HUES6 (cell line): ENCODE data around the gene SFRP4.

Source experiments
- H3K27ac ChIP-seq: 2 replicates; pipeline ENCODE4 v1.7.0; 2013; ENCODE audit warnings: low read depth, mild to moderate bottlenecking, low read length, inconsistent platforms
- H3K27me3 ChIP-seq: 2 replicates; pipeline ENCODE4 v1.6.1; 2013; ENCODE audit warnings: low read length; ENCODE audit not compliant: control insufficient read depth, insufficient read depth
- H3K36me3 ChIP-seq: 2 replicates; pipeline ENCODE4 v1.6.1; 2013; ENCODE audit warnings: low read length; ENCODE audit not compliant: control insufficient read depth, insufficient read depth
- H3K4me1 ChIP-seq: 2 replicates; pipeline ENCODE4 v1.6.1; 2013; ENCODE audit warnings: low read length; ENCODE audit not compliant: control insufficient read depth, insufficient read depth
- H3K4me3 ChIP-seq: 2 replicates; pipeline ENCODE4 v1.5.1; 2013; ENCODE audit warnings: low read depth, low read length
- H3K9ac ChIP-seq: one replicate; pipeline ENCODE4 v1.6.1; 2013; ENCODE audit warnings: mild to moderate bottlenecking, low read length
- H3K9me3 ChIP-seq: 2 replicates; pipeline ENCODE4 v1.6.1; 2013; ENCODE audit warnings: low read depth, low read length; ENCODE audit not compliant: control insufficient read depth, insufficient read depth

SFRP4 gene

DNA sequence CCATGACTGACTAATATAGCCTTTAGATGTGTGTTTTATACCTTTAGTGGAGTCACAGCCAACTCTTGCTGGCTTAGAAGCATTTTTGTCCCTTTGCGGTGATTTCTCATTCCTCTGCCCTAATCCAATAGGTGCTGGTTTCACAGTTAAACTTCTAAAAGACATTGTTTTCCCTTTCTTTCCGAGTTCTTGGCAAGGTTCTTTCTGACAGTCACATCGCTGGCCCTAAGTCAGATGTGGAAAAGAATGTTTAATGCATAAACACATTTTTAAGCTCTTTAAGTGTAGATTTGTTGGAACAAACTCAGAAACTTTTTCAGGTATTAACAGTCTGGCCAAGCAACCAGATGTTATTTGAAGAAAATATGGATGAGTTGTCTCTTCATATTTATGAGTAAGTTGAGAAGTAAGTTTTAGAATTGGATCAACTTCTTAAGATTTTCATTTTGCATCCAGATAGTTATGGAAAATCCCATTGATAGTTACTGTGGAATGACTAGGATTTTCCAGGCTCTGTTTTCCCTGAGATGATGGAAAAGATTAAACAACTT lies 7.9 kb upstream of the SFRP4 start:
- peaks cover 12% of the 10 kb centered on the region for H3K27me3 ChIP-seq
- H3K4me3 ChIP-seq, result no peak overlapping the region
- no peak overlapping the region for H3K27ac ChIP-seq
- H3K9ac ChIP-seq, result no peak overlapping the region
- no peaks in the 10 kb centered on the region for H3K36me3 ChIP-seq
- H3K9me3 ChIP-seq, result 0 out of 2 replicates have a peak, but pooled peaks cover 8% of the 10 kb centered on the region
- no peaks in the 10 kb centered on the region for H3K4me1 ChIP-seq

- H3K27ac ChIP-seq, result no peak overlapping the region
- no peaks in the 10 kb centered on the region for H3K36me3 ChIP-seq
- H3K27me3 ChIP-seq, result peaks cover 18% of the 10 kb centered on the region
- no peak overlapping the region for H3K9ac ChIP-seq
- 0 out of 2 replicates have a peak, but pooled peaks cover 8% of the 10 kb centered on the region for H3K9me3 ChIP-seq
- no peaks in the 10 kb centered on the region for H3K4me1 ChIP-seq
- no peak overlapping the region for H3K4me3 ChIP-seq
Measured at GRCh38 chr7:37923996-37924395, 7.4 kb upstream of the SFRP4 start.

GRCh38 chr7:37921876-37922275 lies 5.3 kb upstream of the SFRP4 start:
- no peak overlapping the region for H3K9ac ChIP-seq
- H3K36me3 ChIP-seq, result no peaks in the 10 kb centered on the region
- no peaks in the 10 kb centered on the region for H3K4me1 ChIP-seq
- H3K27me3 ChIP-seq, result peaks cover 39% of the 10 kb centered on the region
- H3K27ac ChIP-seq, result no peak overlapping the region
- H3K9me3 ChIP-seq, result 0 out of 2 replicates have a peak, but pooled peaks cover 8% of the 10 kb centered on the region
- no peak overlapping the region for H3K4me3 ChIP-seq

GRCh38 chr7:37920849-37921805 lies 4.5 kb upstream of the SFRP4 start:
- no peaks in the 10 kb centered on the region for H3K36me3 ChIP-seq
- H3K9ac ChIP-seq, result peak overlapping the region; percentile 80
- H3K9me3 ChIP-seq, result 0 out of 2 replicates have a peak, but pooled peaks cover 8% of the 10 kb centered on the region
- H3K27me3 ChIP-seq, result peaks cover 46% of the 10 kb centered on the region
- H3K4me1 ChIP-seq, result peaks cover 3% of the 10 kb centered on the region; the same call in 1 of the 2 replicates
- peak overlapping the region; percentile 79 for H3K4me3 ChIP-seq
- H3K27ac ChIP-seq, result no peak overlapping the region

- H3K27ac ChIP-seq, result no peak within 1 kb of the TSS
Measured at GRCh38 chr7:37920305-37920848, 3.8 kb upstream of the SFRP4 start, which contains the start of gene EPDR1. Gene EPDR1 (plus strand): TSS chr7:37920640. CDS start chr7:37920940, 300 bp downstream.

DNA sequence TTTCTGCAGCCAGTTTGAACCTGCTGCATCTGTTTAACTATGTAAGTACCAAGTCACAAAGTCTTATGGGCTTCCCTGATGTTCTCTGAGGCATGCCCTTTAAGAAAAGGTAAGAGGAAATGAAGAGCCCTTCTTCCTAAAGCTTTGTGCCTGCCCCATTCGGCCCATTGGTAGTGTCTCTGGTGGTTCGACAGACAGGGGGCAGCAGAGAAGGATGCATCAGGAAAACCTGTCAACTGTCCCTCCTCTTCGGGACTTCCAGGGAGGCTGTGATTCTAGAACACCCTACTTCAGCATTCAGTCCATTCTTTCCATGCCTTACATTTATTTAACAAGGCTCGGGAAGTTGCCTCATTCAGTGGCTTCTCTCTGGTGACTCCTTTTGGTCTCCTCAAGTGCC lies 1.9 kb upstream of the SFRP4 start:
- no peaks in the 10 kb centered on the region for H3K36me3 ChIP-seq
- H3K27ac ChIP-seq, result no peak overlapping the region
- H3K4me3 ChIP-seq, result no peak overlapping the region
- peaks cover 5% of the 10 kb centered on the region; the same call in 1 of the 2 replicates for H3K4me1 ChIP-seq
- no peaks in the 10 kb centered on the region for H3K9me3 ChIP-seq
- no peak overlapping the region for H3K9ac ChIP-seq
- H3K27me3 ChIP-seq, result peaks cover 70% of the 10 kb centered on the region

More at GRCh38 chr7:37920305-37920848, 3.8 kb upstream of the SFRP4 start, which contains the start of gene EPDR1:
- peaks cover 54% of the 10 kb centered on the region for H3K27me3 ChIP-seq
- peaks cover 5% of the 10 kb centered on the region; the same call in 1 of the 2 replicates for H3K4me1 ChIP-seq
- 0 out of 2 replicates have a peak, but pooled peaks cover 5% of the 10 kb centered on the region for H3K9me3 ChIP-seq
- H3K9ac ChIP-seq, result peak within 1 kb of the TSS; percentile 80
- peak within 1 kb of the TSS; percentile 79 for H3K4me3 ChIP-seq
- H3K36me3 ChIP-seq, result no peaks in the 10 kb centered on the region

GRCh38 chr7:37916017-37916672 lies 472 bp downstream of the SFRP4 start:
- Histone ChIP-seq H3K27ac (no peak overlapping the region), H3K9me3 (no peaks in the 10 kb centered on the region), H3K27me3 (peaks cover 73% of the 10 kb centered on the region), H3K36me3 (no peaks in the 10 kb centered on the region), H3K9ac (no peak overlapping the region), H3K4me3 (peak overlapping the region; percentile 72), H3K4me1 (peaks cover 5% of the 10 kb centered on the region; the same call in 1 of the 2 replicates)

DNA sequence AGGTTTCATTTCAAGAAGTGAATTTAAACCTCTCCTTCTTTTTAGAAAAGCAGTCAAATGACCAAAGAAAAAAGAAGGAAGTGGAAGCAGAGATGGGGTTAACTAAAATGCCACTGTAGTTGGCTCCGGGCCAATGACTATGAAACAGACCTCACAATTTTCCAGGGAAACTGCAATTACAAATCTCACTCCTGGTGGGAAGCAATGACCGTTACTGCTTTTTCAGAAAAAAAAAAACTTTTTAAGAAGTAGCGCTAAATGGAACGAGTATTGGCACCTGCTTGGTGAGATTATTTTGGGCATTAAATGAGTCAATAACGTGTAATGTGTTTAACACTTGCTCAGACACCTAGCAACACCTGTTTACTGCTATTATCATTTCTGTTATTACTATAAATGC lies 1.2 kb downstream of the SFRP4 start:
- peaks cover 70% of the 10 kb centered on the region for H3K27me3 ChIP-seq
- peaks cover 5% of the 10 kb centered on the region; the same call in 1 of the 2 replicates for H3K4me1 ChIP-seq
- no peak overlapping the region for H3K9ac ChIP-seq
- H3K4me3 ChIP-seq, result no peak overlapping the region
- no peaks in the 10 kb centered on the region for H3K36me3 ChIP-seq
- H3K27ac ChIP-seq, result no peak overlapping the region
- no peaks in the 10 kb centered on the region for H3K9me3 ChIP-seq

GRCh38 chr7:37912756-37913155 lies 3.9 kb downstream of the SFRP4 start:
- Histone ChIP-seq H3K9ac (no peak overlapping the region), H3K27me3 (peaks cover 43% of the 10 kb centered on the region), H3K9me3 (no peaks in the 10 kb centered on the region), H3K27ac (no peak overlapping the region), H3K36me3 (no peaks in the 10 kb centered on the region), H3K4me1 (peaks cover 5% of the 10 kb centered on the region; the same call in 1 of the 2 replicates), H3K4me3 (no peak overlapping the region)

- no peaks in the 10 kb centered on the region for H3K36me3 ChIP-seq
- no peak overlapping the region for H3K27ac ChIP-seq
- H3K4me3 ChIP-seq, result no peak overlapping the region
- H3K4me1 ChIP-seq, result no peaks in the 10 kb centered on the region
- no peak overlapping the region for H3K9ac ChIP-seq
- H3K9me3 ChIP-seq, result no peaks in the 10 kb centered on the region
- H3K27me3 ChIP-seq, result peaks cover 3% of the 10 kb centered on the region; the same call in 1 of the 2 replicates
Measured at GRCh38 chr7:37908221-37908788, 8.3 kb downstream of the SFRP4 start.
